ENCODE measurements around the gene ITGB1BP2. TPM values are rescaled to one million over a fixed set of nuclear protein-coding genes. Genes with fewer than 3 reads are reported as not detected.
"Not testable (repeated sequence)": the region's sequence is repeated elsewhere in the genome, so short reads cannot be mapped to it uniquely, and the experiment has no call there.

The ITGB1BP2 gene
- total and polyA plus RNA-seq, 2 of the 13 experiments (the other 11 are each of a cell fraction or from before 2014, with no cell fraction given), result 0.90 to 2.2 TPM

GRCh38 chrX:71298119-71298518 is 3.4 kb upstream of the ITGB1BP2 start:
- intact Hi-C loops (cut with micrococcal nuclease; ENCODE audit: unreplicated experiment), result no loop called here

GRCh38 chrX:71300064-71300463 is 1.5 kb upstream of the ITGB1BP2 start:
- ATAC-seq; H4K20me1 ChIP-seq (ENCODE audit: insufficient read depth, low read length); CTCF ChIA-PET (ENCODE audit: low intra/inter-chr PET ratio, low total read pairs); H3K9ac ChIP-seq (ENCODE audit: insufficient read depth, low read depth, low read length); H3K4me3 ChIP-seq (replicated peaks in 1 of 3; ENCODE audit: insufficient read depth in 1 of 3, low read depth in 2 of 3, low read length in 3 of 3); BruUV-seq (replicated peaks); H3K4me2 ChIP-seq (ENCODE audit: low read depth, low read length); H3K79me2 ChIP-seq (ENCODE audit: insufficient read depth, low read length); in situ Hi-C loops (cut with HindIII; ENCODE audit: extremely low pct_ligation_motif_present, low pct_unique_long_range_greater_than_20kb); H3K27me3 ChIP-seq (ENCODE audit: control insufficient read depth in 1 of 2, insufficient read depth in 2 of 2, low read length in 2 of 2); intact Hi-C loops (cut with micrococcal nuclease; ENCODE audit: unreplicated experiment); H2AFZ ChIP-seq (ENCODE audit: low read length); H3K9me3 ChIP-seq (ENCODE audit: low read length); DNase-seq (ENCODE audit: low spot score); H3K27ac ChIP-seq (ENCODE audit: extremely low read length, insufficient read depth, low read length): not testable (repeated sequence)
- FAIRE-seq, result peak; percentile 53
- 87% methylated on average over 4 of the region's 7 CpGs for WGBS (ENCODE audit: low lambda C conversion rate)
- Histone ChIP-seq H3K4me1 (ENCODE audit: insufficient read depth, low read length) (peaks cover 60% of the 10 kb centered on the region), H3K36me3 (replicated peaks in 1 of 2; ENCODE audit: control insufficient read depth in 1 of 2, insufficient read depth in 2 of 2, low read length in 2 of 2) (peaks cover 6 to 31% of the 10 kb centered on the region in 2 experiments; a peak in 4 of 5 replicates)
- POLR2A ChIA-PET, result interaction anchor here (1.0 kb wide), 1 partner anchor 17 kb away, joined by 3 read pairs; the partner anchor contains the start of gene NONO

More at GRCh38 chrX:71298119-71298518, 3.4 kb upstream of the ITGB1BP2 start:
- no peaks in the 10 kb centered on the region for H4K20me1 ChIP-seq (ENCODE audit: insufficient read depth, low read length)
- H3K79me2 ChIP-seq (ENCODE audit: insufficient read depth, low read length), result no peaks in the 10 kb centered on the region
- in situ Hi-C loops (cut with HindIII; ENCODE audit: extremely low pct_ligation_motif_present, low pct_unique_long_range_greater_than_20kb), result no loop called here
- no peak overlapping the region for H3K4me2 ChIP-seq (ENCODE audit: low read depth, low read length)
- no peak overlapping the region for H3K27ac ChIP-seq (ENCODE audit: extremely low read length, insufficient read depth, low read length)
- ChIA-PET CTCF (ENCODE audit: low intra/inter-chr PET ratio, low total read pairs) (no interaction called here), POLR2A (interaction anchor here (1.2 to 3.1 kb wide), 2 partner anchors 15 to 68 kb away, joined by 6 to 13 read pairs; partner anchors contain the start of genes NONO and TAF1)
- H3K36me3 ChIP-seq (replicated peaks in 1 of 2; ENCODE audit: control insufficient read depth in 1 of 2, insufficient read depth in 2 of 2, low read length in 2 of 2), result peaks cover 7 to 44% of the 10 kb centered on the region in 2 experiments; a peak in 4 of 5 replicates
- BruUV-seq (replicated peaks), result no TSS peak
- no peak for DNase-seq (ENCODE audit: low spot score)
- H2AFZ ChIP-seq (ENCODE audit: low read length), result no peak overlapping the region
- peaks cover 60% of the 10 kb centered on the region for H3K4me1 ChIP-seq (ENCODE audit: insufficient read depth, low read length)
- ATAC-seq, result no peak
- H3K27me3 ChIP-seq (ENCODE audit: control insufficient read depth in 1 of 2, insufficient read depth in 2 of 2, low read length in 2 of 2), result no peaks in the 10 kb centered on the region
- no peak for FAIRE-seq
- TF ChIP-seq CEBPG (CRISPR knock-in tag; IDR thresholded peaks at IDR 0.05), result 0 out of 2 replicates have a peak, but pooled peaks have one; percentile 38
- TF ChIP-seq TAF1 (CRISPR knock-in tag; IDR thresholded peaks at IDR 0.05), result no peak
- TF ChIP-seq CEBPB (IDR thresholded peaks at IDR 0.05; ENCODE audit: borderline replicate concordance, low read depth, low read length), result peak; percentile 20; the same call in 1 of the 2 replicates
- no peak for TF ChIP-seq ZNF577 (CRISPR knock-in tag; IDR thresholded peaks at IDR 0.05; ENCODE audit: borderline replicate concordance, low read depth)
- TF ChIP-seq ZBTB34 (CRISPR knock-in tag; IDR thresholded peaks at IDR 0.05), result no peak
- TF ChIP-seq POLR2AphosphoS5 (IDR thresholded peaks at IDR 0.05; ENCODE audit: low read depth, low read length), result 0 out of 2 replicates have a peak, but pooled peaks have one; percentile 23
- TF ChIP-seq POLR2G (IDR thresholded peaks at IDR 0.05; ENCODE audit: low read depth, low read length), result peak; percentile 33; the same call in 1 of the 2 replicates
- no peak for TF ChIP-seq ZGPAT (CRISPR knock-in tag; IDR thresholded peaks at IDR 0.05)
- WGBS (ENCODE audit: low lambda C conversion rate), result 80% methylated on average over 2 of the region's 3 CpGs
- no peaks in the 10 kb centered on the region for H3K9me3 ChIP-seq (ENCODE audit: low read length)
- H3K9ac ChIP-seq (ENCODE audit: insufficient read depth, low read depth, low read length), result no peak overlapping the region
- no peak overlapping the region for H3K4me3 ChIP-seq (replicated peaks in 1 of 3; ENCODE audit: insufficient read depth in 1 of 3, low read depth in 2 of 3, low read length in 3 of 3)

- FAIRE-seq, result peak; percentile 56
These were observed 1.1 kb upstream of the ITGB1BP2 start for GRCh38 chrX:71300495-71300894.

More at GRCh38 chrX:71300495-71300894, 1.1 kb upstream of the ITGB1BP2 start:
- Histone ChIP-seq H3K4me1 (ENCODE audit: insufficient read depth, low read length) (peaks cover 60% of the 10 kb centered on the region), H3K36me3 (replicated peaks in 1 of 2; ENCODE audit: control insufficient read depth in 1 of 2, insufficient read depth in 2 of 2, low read length in 2 of 2) (peaks cover 6 to 31% of the 10 kb centered on the region in 2 experiments; a peak in 4 of 5 replicates)
- H3K79me2 ChIP-seq (ENCODE audit: insufficient read depth, low read length); ATAC-seq; H3K27me3 ChIP-seq (ENCODE audit: control insufficient read depth in 1 of 2, insufficient read depth in 2 of 2, low read length in 2 of 2); intact Hi-C loops (cut with micrococcal nuclease; ENCODE audit: unreplicated experiment); H2AFZ ChIP-seq (ENCODE audit: low read length); in situ Hi-C loops (cut with HindIII; ENCODE audit: extremely low pct_ligation_motif_present, low pct_unique_long_range_greater_than_20kb); H3K4me3 ChIP-seq (replicated peaks in 1 of 3; ENCODE audit: insufficient read depth in 1 of 3, low read depth in 2 of 3, low read length in 3 of 3); H4K20me1 ChIP-seq (ENCODE audit: insufficient read depth, low read length); H3K9me3 ChIP-seq (ENCODE audit: low read length); CTCF ChIA-PET (ENCODE audit: low intra/inter-chr PET ratio, low total read pairs); H3K4me2 ChIP-seq (ENCODE audit: low read depth, low read length); H3K27ac ChIP-seq (ENCODE audit: extremely low read length, insufficient read depth, low read length); H3K9ac ChIP-seq (ENCODE audit: insufficient read depth, low read depth, low read length); DNase-seq (ENCODE audit: low spot score): not testable (repeated sequence)
- WGBS (ENCODE audit: low lambda C conversion rate), result 65% methylated on average over 7 of the region's 7 CpGs
- TSS peak; percentile 76 for BruUV-seq (replicated peaks)
- POLR2A ChIA-PET, result interaction anchor here (1.5 kb wide), 1 partner anchor 73 kb away, joined by 7 read pairs; no protein-coding TSS in a partner anchor
